ENCODE data around the gene RNF112.
A peak's percentile ranks its signal among the peaks of the same experiment; 100 is the strongest.

The RNF112 gene

DNA sequence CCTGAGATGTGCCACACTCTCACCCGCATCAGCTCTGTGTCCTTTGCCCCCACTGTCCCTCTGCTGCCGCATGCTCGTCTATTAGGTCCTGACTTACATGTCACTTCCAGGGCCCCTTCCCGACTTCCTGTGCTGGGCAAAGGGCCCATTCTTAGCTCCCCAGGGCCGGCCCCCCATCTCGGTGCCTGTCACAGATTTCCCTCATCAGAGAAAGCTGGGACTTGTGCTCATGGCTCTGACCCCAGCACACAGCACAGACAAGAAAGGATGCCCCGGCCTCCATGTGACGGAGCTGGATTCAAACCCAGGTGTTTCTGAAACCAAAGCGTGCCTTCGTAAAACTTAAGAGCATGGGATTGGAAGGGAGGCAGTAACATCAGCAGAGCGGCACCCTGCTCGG is 38.6 kb upstream of the RNF112 start:
- H3K4me1 ChIP-seq, result no peaks in the 10 kb centered on the region
- H3K4me3 ChIP-seq (ENCODE audit: low read depth, low read length), result no peak overlapping the region
- TF ChIP-seq, protein P1, sequence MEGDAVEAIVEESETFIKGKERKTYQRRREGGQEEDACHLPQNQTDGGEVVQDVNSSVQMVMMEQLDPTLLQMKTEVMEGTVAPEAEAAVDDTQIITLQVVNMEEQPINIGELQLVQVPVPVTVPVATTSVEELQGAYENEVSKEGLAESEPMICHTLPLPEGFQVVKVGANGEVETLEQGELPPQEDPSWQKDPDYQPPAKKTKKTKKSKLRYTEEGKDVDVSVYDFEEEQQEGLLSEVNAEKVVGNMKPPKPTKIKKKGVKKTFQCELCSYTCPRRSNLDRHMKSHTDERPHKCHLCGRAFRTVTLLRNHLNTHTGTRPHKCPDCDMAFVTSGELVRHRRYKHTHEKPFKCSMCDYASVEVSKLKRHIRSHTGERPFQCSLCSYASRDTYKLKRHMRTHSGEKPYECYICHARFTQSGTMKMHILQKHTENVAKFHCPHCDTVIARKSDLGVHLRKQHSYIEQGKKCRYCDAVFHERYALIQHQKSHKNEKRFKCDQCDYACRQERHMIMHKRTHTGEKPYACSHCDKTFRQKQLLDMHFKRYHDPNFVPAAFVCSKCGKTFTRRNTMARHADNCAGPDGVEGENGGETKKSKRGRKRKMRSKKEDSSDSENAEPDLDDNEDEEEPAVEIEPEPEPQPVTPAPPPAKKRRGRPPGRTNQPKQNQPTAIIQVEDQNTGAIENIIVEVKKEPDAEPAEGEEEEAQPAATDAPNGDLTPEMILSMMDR (IDR thresholded peaks at IDR 0.05; ENCODE audit: low read depth, low read length), result no peak
- H3K36me3 ChIP-seq, result no peaks in the 10 kb centered on the region
- H3K9me3 ChIP-seq, result no peaks in the 10 kb centered on the region
- H3K27me3 ChIP-seq, result no peaks in the 10 kb centered on the region
- no peak for DNase-seq

DNA sequence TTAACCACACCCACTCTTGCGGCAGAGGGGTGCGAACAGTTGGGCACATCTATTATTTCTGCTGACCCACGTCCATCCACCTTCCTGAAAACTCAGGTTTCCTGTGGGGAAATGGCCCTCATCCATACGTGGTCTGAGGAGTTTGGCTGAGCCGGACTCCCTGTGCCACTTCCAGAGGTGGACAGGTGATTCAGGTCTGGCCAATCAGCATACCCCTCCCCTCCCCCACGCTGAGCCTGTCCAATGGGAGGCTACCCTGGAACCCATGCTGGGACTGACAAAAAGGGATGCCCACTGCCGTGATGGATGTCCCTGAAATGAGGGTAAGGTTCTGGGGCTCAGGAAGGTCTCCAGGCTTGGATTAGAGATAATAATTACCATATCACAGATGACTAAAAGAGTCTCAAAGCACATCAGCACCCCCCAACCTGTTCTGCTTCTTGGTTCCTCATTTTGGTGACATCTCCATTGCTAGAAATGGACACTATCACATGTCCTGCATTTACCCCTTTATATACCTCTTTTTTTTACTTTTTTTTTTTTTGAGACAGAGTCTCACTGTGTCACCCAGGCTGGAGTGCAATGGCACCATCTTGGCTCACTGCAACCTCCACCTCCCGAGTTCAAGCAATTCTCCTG is 38.0 kb upstream of the RNF112 start:
- TF ChIP-seq, protein P1 (IDR thresholded peaks at IDR 0.05; ENCODE audit: low read depth, low read length), result no peak

DNA sequence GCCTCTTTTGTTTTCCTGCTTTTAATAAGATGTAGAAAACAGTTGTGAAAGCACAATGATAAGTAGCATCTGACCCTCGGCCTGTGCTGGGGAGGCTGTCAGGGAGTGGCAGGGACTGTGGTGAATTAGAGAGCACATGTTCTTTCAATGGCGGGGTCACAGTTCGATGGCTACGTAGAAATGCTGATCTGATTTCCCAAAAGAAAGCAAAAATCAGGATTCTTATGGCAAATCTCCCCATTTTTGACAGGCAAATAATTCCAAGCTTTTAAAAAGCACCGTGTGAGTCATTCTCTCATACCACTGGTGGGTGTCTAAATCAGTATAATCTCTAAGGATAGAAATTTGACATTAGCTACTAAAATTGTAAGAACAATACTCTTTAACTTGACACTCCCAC is 36.9 kb upstream of the RNF112 start:
- no peak for DNase-seq
- TF ChIP-seq, protein P1 (IDR thresholded peaks at IDR 0.05; ENCODE audit: low read depth, low read length), result no peak
- no peaks in the 10 kb centered on the region for H3K36me3 ChIP-seq
- H3K27me3 ChIP-seq, result no peaks in the 10 kb centered on the region
- no peak overlapping the region for H3K4me3 ChIP-seq (ENCODE audit: low read depth, low read length)
- H3K4me1 ChIP-seq, result no peaks in the 10 kb centered on the region
- H3K9me3 ChIP-seq, result no peaks in the 10 kb centered on the region

More for the DNA sequence above, 38.0 kb upstream of the RNF112 start:
- H3K4me3 ChIP-seq (ENCODE audit: low read depth, low read length), result no peak overlapping the region
- H3K4me1 ChIP-seq, result no peaks in the 10 kb centered on the region
- no peaks in the 10 kb centered on the region for H3K9me3 ChIP-seq
- no peaks in the 10 kb centered on the region for H3K27me3 ChIP-seq
- DNase-seq, result no peak
- H3K36me3 ChIP-seq, result no peaks in the 10 kb centered on the region

DNA sequence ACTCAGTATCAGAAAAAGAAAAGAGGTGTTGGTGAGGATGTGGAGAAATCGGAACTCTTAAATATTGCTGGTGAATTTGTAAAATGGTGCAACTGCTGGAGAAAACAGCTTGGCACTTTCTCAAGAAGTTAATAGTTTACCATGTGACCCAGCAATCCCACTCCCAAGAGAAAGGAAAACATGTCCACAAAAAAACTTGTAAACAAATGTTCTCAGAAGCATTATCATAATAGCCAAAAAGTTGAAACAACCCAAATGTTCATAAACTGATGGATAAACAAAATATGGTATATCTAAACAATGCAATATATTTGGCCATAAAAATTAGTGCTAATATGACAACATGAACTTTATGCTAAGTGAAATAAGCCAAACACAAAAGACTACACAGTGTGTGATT is 35.3 kb upstream of the RNF112 start:
- Histone ChIP-seq H3K27me3 (no peaks in the 10 kb centered on the region), H3K9me3 (no peaks in the 10 kb centered on the region), H3K4me1 (no peaks in the 10 kb centered on the region), H3K36me3 (no peaks in the 10 kb centered on the region; the same call in 1 of the 2 replicates), H3K4me3 (ENCODE audit: low read depth, low read length) (no peak overlapping the region)
- no peak for DNase-seq
- TF ChIP-seq, protein P1 (IDR thresholded peaks at IDR 0.05; ENCODE audit: low read depth, low read length), result no peak

DNA sequence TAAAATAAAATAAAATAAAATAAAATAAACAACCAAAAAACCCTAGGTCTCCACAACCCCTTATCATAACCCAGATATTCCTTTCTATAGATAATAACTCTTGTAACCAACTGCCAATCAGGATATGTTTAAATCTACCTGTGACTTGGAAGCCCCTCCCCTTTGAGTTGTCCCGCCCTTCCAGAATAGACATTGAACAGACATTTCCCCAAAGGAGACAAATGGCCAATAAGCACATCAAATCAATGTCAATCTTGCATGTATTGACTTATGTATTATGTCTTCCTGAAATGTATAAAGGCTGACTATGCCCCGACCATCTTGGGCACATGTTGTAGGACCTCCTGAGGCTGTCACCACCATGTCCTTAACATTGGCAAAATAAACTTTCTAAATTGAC is 34.2 kb upstream of the RNF112 start:
- peak overlapping the region; percentile 78 for H3K4me3 ChIP-seq (ENCODE audit: low read depth, low read length)
- H3K36me3 ChIP-seq, result peaks cover 6% of the 10 kb centered on the region; the same call in 1 of the 2 replicates
- no peaks in the 10 kb centered on the region for H3K4me1 ChIP-seq
- H3K27me3 ChIP-seq, result no peaks in the 10 kb centered on the region
- TF ChIP-seq, protein P1 (IDR thresholded peaks at IDR 0.05; ENCODE audit: low read depth, low read length), result no peak
- no peak for DNase-seq
- no peaks in the 10 kb centered on the region for H3K9me3 ChIP-seq

DNA sequence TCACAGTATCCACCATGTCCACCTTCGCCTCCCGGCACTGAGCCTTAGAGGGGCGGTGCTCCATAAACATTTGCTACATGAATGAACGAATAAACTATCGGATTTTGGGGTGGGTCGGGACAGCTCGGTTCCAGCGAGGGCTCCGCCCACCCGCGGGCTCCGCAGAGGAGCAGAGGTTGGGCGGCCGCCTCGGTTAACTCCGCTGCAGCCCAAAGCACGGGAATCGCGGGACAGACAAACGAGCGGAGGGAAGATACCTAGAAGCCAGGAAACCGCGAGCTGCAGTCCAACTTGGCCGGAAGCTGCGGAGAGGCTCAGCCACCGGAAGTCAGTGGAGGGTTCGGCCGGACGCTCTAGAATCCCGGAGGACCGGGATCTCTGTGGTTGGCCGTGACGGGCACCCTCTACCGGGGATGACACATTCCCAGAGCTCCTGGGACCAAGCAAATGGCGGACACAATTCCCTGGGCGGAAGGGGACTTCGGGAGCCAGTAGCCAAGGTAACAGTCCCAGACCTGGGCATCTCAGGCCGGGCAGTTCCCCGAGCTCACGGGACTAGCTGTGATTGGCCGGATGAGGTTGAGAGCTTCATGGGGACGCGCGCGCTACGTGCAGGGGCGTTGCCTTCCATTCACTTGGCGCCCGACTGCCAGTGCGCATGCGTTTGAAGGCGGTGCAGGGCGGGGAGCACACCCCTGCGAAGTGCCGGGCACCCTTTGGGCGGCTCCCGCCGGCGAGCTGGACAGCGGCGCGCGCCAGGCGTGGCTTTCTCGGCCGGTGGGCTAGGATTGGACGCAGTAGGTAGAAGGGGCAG is 33.2 kb upstream of the RNF112 start:
- no peaks in the 10 kb centered on the region for H3K4me1 ChIP-seq
- no peaks in the 10 kb centered on the region for H3K9me3 ChIP-seq
- DNase-seq, result peak; percentile 94
- H3K4me3 ChIP-seq (ENCODE audit: low read depth, low read length), result peak overlapping the region; percentile 78
- TF ChIP-seq, protein P1 (IDR thresholded peaks at IDR 0.05; ENCODE audit: low read depth, low read length), result no peak
- H3K27me3 ChIP-seq, result no peaks in the 10 kb centered on the region
- peaks cover 6% of the 10 kb centered on the region; the same call in 1 of the 2 replicates for H3K36me3 ChIP-seq

All from BE2C (cell line).